Lower leg skin (tissue), 4 donors: ENCODE data around the gene NFKBIE. TPM values are rescaled to one million over a fixed set of nuclear protein-coding genes. Genes with fewer than 3 reads are reported as not detected.

Source experiments
- DNase-seq, 2 donors: peaks; one replicate each; pipeline ENCODE4 v3.0.0-alpha.2; 2019; ENCODE audit warnings: low spot score in 2 of 2
- H3K4me3 ChIP-seq: fragments of 200-600 bp; sonication (generic); 2 replicates; pipeline ENCODE4 v1.5.1; 2017; ENCODE audit warnings: mild to moderate bottlenecking, low read depth; ENCODE audit not compliant: poor library complexity, severe bottlenecking
- CTCF ChIP-seq, 3 donors: fragments of 450-650 bp; IDR thresholded peaks; one replicate each; pipeline ENCODE4 v1.5.1; 2016; ENCODE audit warnings: antibody characterized with exemption in 3 of 3, mild to moderate bottlenecking in 3 of 3, moderate library complexity in 2 of 3
- POLR2A ChIP-seq, 2 donors: fragments of 450-650 bp; IDR thresholded peaks; one replicate each; pipeline ENCODE4 v1.6.1; 2016 to 2017; ENCODE audit warnings: antibody characterized with exemption in 2 of 2, mild to moderate bottlenecking in 1 of 2, moderate library complexity in 1 of 2
- WGBS, 2 donors: methylation state at CpG; one replicate each; pipeline ENCODE4 v1.1.5; 2018; 5-methylcytosine and 5-hydroxymethylcytosine counted together
- intact Hi-C: fragments of 100-400 bp; cut with DNase I; formaldehyde crosslinking; loops from one replicate; pipeline ENCODE4 v1.15.0; 2023; ENCODE audit warnings: low total_unique reads
- total RNA-seq, 4 donors: library from RNA; depleted of rRNA; stranded (reverse); fragments of >200 nt; gene quantifications; one replicate each; pipeline ENCODE4 v1.1.0, GENCODE V29; 2016

The NFKBIE gene
- total RNA-seq, 4 donors from 2014 or later, result 10.8 to 21.1 (median 17.3) TPM

DNA sequence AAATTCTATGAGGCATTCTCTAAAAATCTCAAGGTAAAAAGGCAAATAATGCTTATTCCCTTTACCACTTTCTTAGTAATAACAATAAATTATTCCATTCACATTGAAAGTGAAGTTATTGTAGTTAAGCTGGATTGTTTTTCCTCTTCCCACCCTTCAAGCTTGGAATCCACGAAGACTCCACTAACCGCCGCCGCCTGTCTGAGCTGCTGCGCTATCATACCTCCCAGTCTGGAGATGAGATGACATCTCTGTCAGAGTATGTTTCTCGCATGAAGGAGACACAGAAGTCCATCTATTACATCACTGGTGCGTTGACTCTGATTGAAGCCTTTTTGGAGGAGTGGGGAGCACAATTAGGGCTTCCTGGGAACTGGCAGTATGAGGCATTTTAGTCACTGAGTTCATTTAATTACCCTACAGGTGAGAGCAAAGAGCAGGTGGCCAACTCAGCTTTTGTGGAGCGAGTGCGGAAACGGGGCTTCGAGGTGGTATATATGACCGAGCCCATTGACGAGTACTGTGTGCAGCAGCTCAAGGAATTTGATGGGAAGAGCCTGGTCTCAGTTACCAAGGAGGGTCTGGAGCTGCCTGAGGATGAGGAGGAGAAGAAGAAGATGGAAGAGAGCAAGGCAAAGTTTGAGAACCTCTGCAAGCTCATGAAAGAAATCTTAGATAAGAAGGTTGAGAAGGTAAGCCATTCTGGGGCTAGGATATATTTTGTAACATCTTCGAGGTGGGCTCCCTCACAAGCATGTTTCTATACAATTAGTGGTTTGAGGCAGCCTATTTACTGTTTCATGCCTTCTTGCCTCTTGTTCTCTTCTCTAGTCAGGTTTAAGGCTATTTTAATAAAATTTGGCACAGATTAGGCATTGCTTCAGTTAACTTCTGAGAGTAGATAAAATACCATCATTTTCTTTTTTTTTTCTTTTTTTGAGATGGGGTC lies 13.5 kb downstream of the NFKBIE start:
- no peak overlapping the region for H3K4me3 ChIP-seq
- WGBS, 2 donors, result 91 to 95% methylated on average over 14 of the region's 14 CpGs
- no peak for DNase-seq
- TF ChIP-seq POLR2A (IDR thresholded peaks at IDR 0.05), result no peak
- TF ChIP-seq CTCF (IDR thresholded peaks at IDR 0.05), result no peak
- intact Hi-C loops, result no loop called here

DNA sequence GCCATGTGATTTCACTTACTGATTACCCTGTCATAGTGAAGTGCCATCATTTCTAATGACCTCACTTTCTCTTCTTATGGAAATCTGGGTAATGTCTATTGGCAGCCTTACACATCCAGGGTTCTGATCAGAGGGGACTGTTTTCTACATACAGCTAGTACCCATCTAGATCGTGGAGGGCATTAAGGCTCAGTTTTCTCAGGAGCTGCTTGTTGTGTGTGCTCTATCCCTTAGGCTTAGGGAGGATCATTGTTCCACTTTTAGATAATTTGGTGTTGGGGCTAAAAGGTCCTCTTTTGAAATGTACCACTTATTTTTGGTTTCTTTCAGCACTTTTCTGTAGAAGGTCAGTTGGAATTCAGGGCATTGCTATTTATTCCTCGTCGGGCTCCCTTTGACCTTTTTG lies 14.6 kb downstream of the NFKBIE start:
- TF ChIP-seq CTCF (IDR thresholded peaks at IDR 0.05) (no peak), POLR2A (IDR thresholded peaks at IDR 0.05) (no peak)
- intact Hi-C loops, result no loop called here
- DNase-seq, result no peak
- H3K4me3 ChIP-seq, result no peak overlapping the region
- 75 to 79% methylated on average over 3 of the region's 3 CpGs for WGBS, 2 donors

- no peak for DNase-seq
- no peak overlapping the region for H3K4me3 ChIP-seq
- 74 to 76% methylated on average over 6 of the region's 6 CpGs for WGBS, 2 donors
- TF ChIP-seq CTCF (IDR thresholded peaks at IDR 0.05) (no peak), POLR2A (IDR thresholded peaks at IDR 0.05) (no peak)
- intact Hi-C loops, result no loop called here
Measured at GRCh38 chr6:44250067-44250717, 15.2 kb downstream of the NFKBIE start.

GRCh38 chr6:44249082-44249748 lies 16.1 kb downstream of the NFKBIE start:
- no peak for TF ChIP-seq POLR2A (IDR thresholded peaks at IDR 0.05)
- TF ChIP-seq CTCF (IDR thresholded peaks at IDR 0.05), result no peak
- DNase-seq, result no peak
- intact Hi-C loops, result no loop called here
- no peak overlapping the region for H3K4me3 ChIP-seq
- 74 to 84% methylated on average over 9 of the region's 9 CpGs for WGBS, 2 donors

DNA sequence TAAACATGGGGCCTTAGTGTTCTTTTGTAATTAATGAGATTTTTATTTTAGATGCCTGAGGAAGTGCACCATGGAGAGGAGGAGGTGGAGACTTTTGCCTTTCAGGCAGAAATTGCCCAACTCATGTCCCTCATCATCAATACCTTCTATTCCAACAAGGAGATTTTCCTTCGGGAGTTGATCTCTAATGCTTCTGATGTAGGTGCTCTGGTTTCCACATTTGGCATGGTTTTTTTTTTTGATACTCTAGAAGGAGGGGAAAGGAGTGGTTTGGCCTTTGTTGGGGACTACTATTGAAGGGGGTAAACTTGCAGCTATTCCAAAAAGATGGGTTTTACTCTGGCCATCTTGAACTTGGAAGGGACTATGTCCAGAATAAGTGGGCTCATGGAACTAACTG lies 16.8 kb downstream of the NFKBIE start:
- intact Hi-C loops, result no loop called here
- 14 to 18% methylated on average over 1 of the region's 1 CpG for WGBS, 2 donors
- TF ChIP-seq CTCF (IDR thresholded peaks at IDR 0.05) (no peak), POLR2A (IDR thresholded peaks at IDR 0.05) (no peak)
- DNase-seq, result no peak
- no peak overlapping the region for H3K4me3 ChIP-seq
